DMS 273 (cell line): Measurements from ENCODE around the gene CHRM4.

Experiments used
- DNase-seq: peaks from one replicate; lab custom pipeline; 2025; ENCODE audit not compliant: unreplicated experiment; lab: John Stamatoyannopoulos, UW

CHRM4 gene

GRCh38 chr11:46404476-46405017 is 13.0 kb upstream of the CHRM4 start:
- no peak for DNase-seq

GRCh38 chr11:46402957-46403902 is 11.7 kb upstream of the CHRM4 start:
- DNase-seq: no peak

GRCh38 chr11:46397526-46397925 is 6.0 kb upstream of the CHRM4 start:
- no peak for DNase-seq

- DNase-seq: no peak
These were observed 2.2 kb upstream of the CHRM4 start for GRCh38 chr11:46393759-46394158.

GRCh38 chr11:46393231-46393616 is 1.6 kb upstream of the CHRM4 start:
- no peak for DNase-seq

GRCh38 chr11:46392421-46393230 is 1.1 kb upstream of the CHRM4 start:
- DNase-seq: peak; percentile 81

- no peak for DNase-seq
These were observed 394 bp downstream of the CHRM4 start for GRCh38 chr11:46391186-46391577.

GRCh38 chr11:46390331-46391171 is 1.0 kb downstream of the CHRM4 start:
- DNase-seq: peak; percentile 48

GRCh38 chr11:46389450-46390330 is 1.9 kb downstream of the CHRM4 start:
- DNase-seq: peak; percentile 84

- DNase-seq: no peak
These were observed 2.7 kb downstream of the CHRM4 start for GRCh38 chr11:46388619-46389449.

GRCh38 chr11:46387919-46388618 is 3.5 kb downstream of the CHRM4 start:
- DNase-seq: no peak

GRCh38 chr11:46387456-46387855 is 4.1 kb downstream of the CHRM4 start:
- no peak for DNase-seq

- no peak for DNase-seq
These were observed 4.9 kb downstream of the CHRM4 start for GRCh38 chr11:46386674-46387073.

GRCh38 chr11:46386005-46386578 is 5.5 kb downstream of the CHRM4 start:
- DNase-seq: no peak

GRCh38 chr11:46385169-46386004 is 6.2 kb downstream of the CHRM4 start:
- DNase-seq: no peak

GRCh38 chr11:46383974-46384701 is 7.4 kb downstream of the CHRM4 start:
- no peak for DNase-seq

GRCh38 chr11:46383404-46383758 is 8.2 kb downstream of the CHRM4 start:
- no peak for DNase-seq
